Mucosa of descending colon (tissue), 3 donors: Measurements from ENCODE around the gene RTEL1. TPM values are rescaled to one million over a fixed set of nuclear protein-coding genes. Genes with fewer than 3 reads are reported as not detected.
A peak's percentile ranks its signal among the peaks of the same experiment; 100 is the strongest.

Experiments used
- ATAC-seq: fragments of 200-7000 bp; cut with Tn5 transposase; one replicate; pipeline ENCODE4 v1.9.1; 2020; ENCODE audit warnings: mild to moderate bottlenecking, moderate library complexity
- DNase-seq, 3 donors: peaks; one replicate each; pipeline ENCODE4 v3.0.0-alpha.2; 2020
- H3K36me3 ChIP-seq: fragments of 200-600 bp; one replicate; pipeline ENCODE4 v1.8.0; 2021; ENCODE audit warnings: low read depth, mild to moderate bottlenecking
- H3K4me1 ChIP-seq: fragments of 200-600 bp; one replicate; pipeline ENCODE4 v1.8.0; 2021; ENCODE audit warnings: low read depth, mild to moderate bottlenecking
- H3K4me3 ChIP-seq: fragments of 200-600 bp; one replicate; pipeline ENCODE4 v1.8.0; 2021; ENCODE audit warnings: mild to moderate bottlenecking
- H3K9me3 ChIP-seq: fragments of 200-600 bp; one replicate; pipeline ENCODE4 v1.8.0; 2021; ENCODE audit warnings: mild to moderate bottlenecking
- CTCF ChIP-seq: fragments of 200-600 bp; IDR thresholded peaks from one replicate; pipeline ENCODE4 v1.8.0; 2022; ENCODE audit warnings: antibody characterized with exemption, mild to moderate bottlenecking
- intact Hi-C, 2 donors: fragments of 100-400 bp; cut with DNase I in 1 of 2; cut with micrococcal nuclease in 1 of 2; formaldehyde crosslinking; loops; one replicate each; pipeline versions ENCODE4 v1.11.0 to v1.11.1; 2022; cut with DNase I, micrococcal nuclease
- total RNA-seq, 3 donors: library from RNA; stranded (reverse); fragmentation: NEBNext Ultra II Directional in 2 of 3; extraction: Animal tissue kit (Norgen Biotek cat#: 25700) in 2 of 3; gene quantifications; one replicate each; pipeline versions ENCODE4 v1.2.1 to v1.2.4, GENCODE V29; 2021 to 2023
- donor health status: DM: no; HTN: no; CAD: no; lungs with moderate emphysema.
- donor health status: DM: no; HTN: no; CAD: no.
- donor health status: DM: no; HTN: yes; CAD: no.

Gene RTEL1
- total RNA-seq, 3 donors from 2014 or later: 23.5 to 42.8 (median 34.2) TPM

- no peak for TF ChIP-seq CTCF
- intact Hi-C loops: no loop called here
- no peaks in the 10 kb centered on the region for H3K36me3 ChIP-seq
Observed at GRCh38 chr20:63641146-63641791, 16.8 kb upstream of the RTEL1 start.

GRCh38 chr20:63641792-63642523 is 16.2 kb upstream of the RTEL1 start:
- Histone ChIP-seq H3K4me1 (peaks cover 4% of the 10 kb centered on the region), H3K9me3 (no peaks in the 10 kb centered on the region), H3K36me3 (no peaks in the 10 kb centered on the region), H3K4me3 (no peak overlapping the region)
- DNase-seq (peak; percentile 94 to 97 (median 96)), ATAC-seq (peak; percentile 90)
- peak; percentile 34 for TF ChIP-seq CTCF
- intact Hi-C loops: no loop called here

More at GRCh38 chr20:63641146-63641791, 16.8 kb upstream of the RTEL1 start:
- Histone ChIP-seq H3K4me3 (no peak overlapping the region), H3K9me3 (no peaks in the 10 kb centered on the region), H3K4me1 (peaks cover 4% of the 10 kb centered on the region)
- DNase-seq: peak in 2 of 3 donors; percentile 48 to 70
- ATAC-seq: peak; percentile 33

GRCh38 chr20:63642527-63643247 is 15.4 kb upstream of the RTEL1 start:
- H3K9me3 ChIP-seq: no peaks in the 10 kb centered on the region
- no peaks in the 10 kb centered on the region for H3K36me3 ChIP-seq
- TF ChIP-seq CTCF: no peak
- H3K4me1 ChIP-seq: peaks cover 4% of the 10 kb centered on the region
- ATAC-seq: no peak
- intact Hi-C loops: no loop called here
- peak; percentile 42 to 77 (median 70) for DNase-seq
- no peak overlapping the region for H3K4me3 ChIP-seq

- intact Hi-C loops: no loop called here
- Histone ChIP-seq H3K36me3 (no peaks in the 10 kb centered on the region), H3K4me3 (no peak overlapping the region), H3K4me1 (peaks cover 4% of the 10 kb centered on the region), H3K9me3 (no peaks in the 10 kb centered on the region)
- ATAC-seq (no peak), DNase-seq (peak in 1 of 3 donors; percentile 56)
- no peak for TF ChIP-seq CTCF
Observed at GRCh38 chr20:63643499-63643898, 14.6 kb upstream of the RTEL1 start.

- H3K9me3 ChIP-seq: no peaks in the 10 kb centered on the region
- H3K4me3 ChIP-seq: no peak overlapping the region
- TF ChIP-seq CTCF: no peak
- no peak for DNase-seq
- H3K36me3 ChIP-seq: no peaks in the 10 kb centered on the region
- intact Hi-C loops: no loop called here
- no peak for ATAC-seq
- peaks cover 4% of the 10 kb centered on the region for H3K4me1 ChIP-seq
Observed at GRCh38 chr20:63643946-63644345, 14.2 kb upstream of the RTEL1 start.
